T-helper 2 cell (primary cell): ENCODE results near the gene CD79B.
"Not testable (repeated sequence)": the region's sequence is repeated elsewhere in the genome, so short reads cannot be mapped to it uniquely, and the experiment has no call there.

ENCODE experiments used
- DNase-seq, 5 experiments: peaks; one replicate each; pipeline versions ENCODE4 v3.0.0 to v3.0.0-alpha.2; 2012 to 2022

The CD79B gene

DNA sequence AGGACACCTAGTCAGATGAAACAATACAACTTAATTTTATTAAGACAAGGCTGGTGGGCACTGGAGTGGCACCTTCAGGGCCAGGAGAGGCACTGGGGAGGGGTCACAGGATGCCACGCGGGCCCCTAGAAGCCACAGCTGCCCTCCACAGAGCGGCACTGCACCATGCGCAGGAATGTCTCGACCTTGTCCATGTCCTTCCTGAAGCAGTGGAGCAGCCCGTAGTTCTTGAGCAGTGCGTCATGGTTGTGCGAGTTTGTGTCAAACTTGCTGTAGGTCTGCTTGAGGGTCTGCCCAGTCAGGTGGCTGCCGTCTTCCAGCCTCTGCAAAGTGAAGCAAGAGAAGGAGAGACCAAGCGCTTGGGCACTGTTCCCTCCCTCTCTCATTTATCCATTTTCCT lies 22.5 kb downstream of the CD79B start:
- not testable (repeated sequence) for DNase-seq

DNA sequence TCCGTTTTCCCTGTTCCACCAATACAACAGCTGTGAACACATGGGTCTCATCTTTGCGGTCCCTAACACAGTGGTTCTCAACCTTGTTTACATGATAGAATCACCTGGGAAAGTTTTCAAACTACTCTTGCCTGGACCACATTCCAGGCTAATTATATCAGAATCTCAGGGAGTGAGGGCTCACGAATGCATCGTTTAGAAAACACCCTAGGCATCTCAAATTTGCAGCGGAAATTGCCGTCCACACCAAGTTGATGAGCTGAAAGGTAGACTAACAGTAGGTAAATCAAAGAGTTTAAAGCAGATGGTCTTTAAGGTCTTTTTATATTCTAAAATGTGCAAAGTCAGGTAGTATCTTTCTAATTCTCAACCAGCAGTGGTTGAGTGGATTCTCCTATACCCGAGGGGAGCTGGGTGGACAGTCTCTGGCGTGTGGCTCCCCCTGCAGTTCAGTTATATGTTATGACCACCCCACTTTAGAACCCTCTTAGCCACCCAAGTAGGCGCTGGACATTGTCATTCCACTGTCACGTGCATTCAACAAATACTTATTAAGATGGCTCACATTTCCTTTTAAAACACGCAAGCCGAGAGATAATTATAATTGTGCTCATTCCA lies 24.9 kb downstream of the CD79B start:
- DNase-seq = not testable (repeated sequence)

DNA sequence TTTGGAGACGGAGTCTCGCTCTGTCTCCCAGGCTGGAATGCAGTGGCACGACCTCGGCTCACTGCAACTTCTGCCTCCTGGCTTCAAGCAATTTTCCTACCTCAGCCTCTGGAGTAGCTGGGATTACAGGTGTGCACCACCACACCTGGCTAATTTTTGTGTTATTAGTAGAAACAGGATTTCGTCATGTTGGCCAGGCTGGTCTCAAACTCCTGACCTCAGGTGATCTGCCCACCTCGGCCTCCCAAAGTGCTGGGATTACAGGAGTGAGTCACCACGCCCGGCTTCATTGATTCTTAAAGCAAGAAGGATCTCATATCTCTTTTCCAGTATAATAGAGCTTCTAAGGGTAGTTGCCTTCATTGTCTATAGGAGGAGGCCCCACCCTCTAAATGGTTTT lies 27.3 kb downstream of the CD79B start:
- DNase-seq = not testable (repeated sequence)

DNA sequence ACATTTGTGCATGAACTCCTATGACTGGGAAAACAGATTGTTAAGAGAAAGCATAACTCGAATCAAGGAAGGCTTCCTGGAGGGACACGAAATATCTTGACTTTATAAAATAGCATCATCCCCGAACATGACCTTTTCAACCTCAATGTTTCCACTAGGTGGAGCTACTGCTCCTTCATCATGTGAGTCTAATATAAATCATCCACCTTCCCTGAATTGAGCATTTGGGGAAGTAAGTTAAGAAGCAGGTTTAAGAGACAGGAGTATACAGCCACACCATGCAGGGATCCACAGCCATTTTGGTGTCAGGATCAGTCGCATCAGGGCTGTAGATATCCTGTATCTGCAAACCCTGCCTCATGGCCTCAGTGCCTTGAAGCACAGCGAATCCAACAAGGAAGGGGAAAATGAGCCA lies 28.3 kb downstream of the CD79B start:
- DNase-seq = peak in 1 of 5 experiments; percentile 22

DNA sequence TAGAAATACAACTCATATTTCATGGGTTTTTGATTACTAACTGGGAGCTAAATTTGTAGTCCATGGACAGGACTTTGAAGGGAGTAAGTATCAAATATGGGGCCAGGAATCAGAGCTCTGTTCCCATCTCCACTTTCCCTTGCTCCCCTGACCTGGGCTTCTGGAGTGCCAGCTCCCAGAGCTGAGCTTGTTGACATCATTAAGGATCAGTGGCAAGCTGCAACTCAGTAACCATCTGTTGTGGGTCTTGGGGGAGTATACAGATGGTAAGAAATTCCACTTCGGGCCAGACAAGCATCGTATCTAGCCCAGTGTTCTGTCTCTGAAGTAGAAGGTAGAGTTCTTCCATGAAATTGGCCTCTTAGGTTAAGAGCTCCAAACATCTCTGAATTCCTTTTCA lies 30.2 kb downstream of the CD79B start:
- not testable (repeated sequence) for DNase-seq

DNA sequence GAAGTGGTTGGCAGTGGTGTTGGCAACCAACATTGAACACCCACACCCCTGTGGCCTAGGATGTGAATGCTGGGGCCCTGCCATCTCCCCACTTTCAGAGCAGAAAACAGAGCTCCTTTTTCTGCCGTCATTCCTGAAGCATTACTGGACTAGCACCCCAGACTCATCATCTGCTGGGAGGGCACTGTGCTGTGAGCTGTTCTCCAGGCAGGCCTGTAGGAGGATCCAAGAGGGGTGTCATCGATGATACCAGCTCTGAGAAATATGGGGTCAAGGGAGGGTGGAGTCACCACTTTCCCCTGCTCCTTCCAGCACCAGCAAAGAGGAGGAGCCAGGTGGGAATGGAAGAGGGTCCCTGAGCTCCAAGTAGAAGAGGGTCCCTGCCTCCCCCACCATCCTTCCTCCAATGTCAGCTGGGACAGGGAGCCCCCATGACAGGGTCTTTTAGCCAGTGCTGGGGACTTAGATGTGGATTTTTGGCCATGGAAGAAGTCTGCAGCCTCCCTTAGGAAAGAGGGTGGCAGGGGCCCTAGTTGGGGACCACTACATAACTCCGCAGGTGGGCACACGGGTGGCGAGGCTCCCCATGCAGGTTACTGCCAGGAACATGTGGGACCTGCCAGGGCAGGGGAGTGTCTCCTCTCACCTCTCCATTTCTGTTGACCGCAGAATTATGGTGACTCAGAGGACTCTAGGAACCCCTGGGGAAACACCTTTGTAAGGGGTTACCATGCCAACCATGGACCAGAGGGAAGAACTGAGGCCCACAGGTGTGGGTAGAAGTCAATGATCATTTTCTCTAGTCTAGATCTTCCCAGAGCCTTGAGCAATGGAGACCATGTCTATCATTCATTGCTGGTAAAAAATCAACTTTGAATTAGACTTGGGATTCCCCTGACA lies 33.0 kb downstream of the CD79B start:
- peak in 2 of 5 experiments; percentile 32 to 41 for DNase-seq

DNA sequence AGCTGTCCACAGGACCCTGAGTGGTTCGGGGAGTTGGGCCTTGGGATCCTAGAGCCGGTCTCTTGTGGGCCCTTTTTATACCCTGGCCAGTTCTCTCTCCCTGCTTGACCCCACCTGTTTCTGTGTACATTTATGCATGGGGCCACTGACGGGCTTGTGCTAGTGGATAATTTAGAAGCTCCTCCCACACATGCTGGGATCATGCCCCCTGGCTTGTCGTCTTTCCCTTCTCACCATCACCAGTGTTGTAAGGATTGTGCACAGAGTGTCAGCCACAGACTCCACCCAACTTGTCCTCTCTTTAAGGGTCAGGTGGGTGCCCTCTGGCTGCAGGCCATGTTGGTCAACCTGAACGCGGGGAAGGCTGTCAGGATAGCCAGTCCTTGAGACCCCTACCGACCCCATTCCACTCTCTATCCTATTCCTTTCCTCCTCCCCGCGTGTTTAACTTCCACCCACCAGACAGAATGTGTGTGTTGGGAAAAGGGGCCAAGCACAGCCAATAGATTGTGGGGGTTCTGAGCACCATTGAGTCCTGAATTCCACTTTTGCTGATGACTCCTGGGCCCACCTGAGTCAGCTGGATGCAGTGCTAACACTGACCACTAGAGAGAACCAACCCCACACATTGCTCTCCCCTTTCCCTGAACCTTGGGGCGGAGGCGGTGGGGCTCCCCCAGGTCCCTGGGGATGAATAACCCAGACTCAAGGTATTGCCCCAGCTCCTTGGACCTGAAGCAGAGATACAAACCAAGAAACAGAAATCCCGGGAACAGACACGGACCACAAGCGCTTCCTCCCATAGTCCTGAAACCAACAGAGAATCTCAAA lies 35.4 kb downstream of the CD79B start, which contains the start of gene CSH1:
Gene CSH1, minus strand, starts transcription at position 51 of the 831 bp plus-strand sequence. CDS start 63 bp downstream, outside the sequence.
- DNase-seq = not testable (repeated sequence)

DNA sequence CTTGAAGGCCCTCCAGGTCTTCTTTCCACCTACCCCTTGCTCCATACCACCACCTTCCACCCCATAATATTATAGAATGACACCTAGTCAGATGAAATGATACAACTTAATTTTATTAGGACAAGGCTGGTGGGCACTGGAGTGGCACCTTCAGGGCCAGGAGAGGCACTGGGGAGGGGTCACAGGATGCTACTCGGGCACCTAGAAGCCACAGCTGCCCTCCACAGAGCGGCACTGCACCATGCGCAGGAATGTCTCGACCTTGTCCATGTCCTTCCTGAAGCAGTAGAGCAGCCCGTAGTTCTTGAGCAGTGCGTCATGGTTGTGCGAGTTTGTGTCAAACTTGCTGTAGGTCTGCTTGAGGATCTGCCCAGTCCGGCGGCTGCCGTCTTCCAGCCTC lies 37.3 kb downstream of the CD79B start:
- not testable (repeated sequence) for DNase-seq

DNA sequence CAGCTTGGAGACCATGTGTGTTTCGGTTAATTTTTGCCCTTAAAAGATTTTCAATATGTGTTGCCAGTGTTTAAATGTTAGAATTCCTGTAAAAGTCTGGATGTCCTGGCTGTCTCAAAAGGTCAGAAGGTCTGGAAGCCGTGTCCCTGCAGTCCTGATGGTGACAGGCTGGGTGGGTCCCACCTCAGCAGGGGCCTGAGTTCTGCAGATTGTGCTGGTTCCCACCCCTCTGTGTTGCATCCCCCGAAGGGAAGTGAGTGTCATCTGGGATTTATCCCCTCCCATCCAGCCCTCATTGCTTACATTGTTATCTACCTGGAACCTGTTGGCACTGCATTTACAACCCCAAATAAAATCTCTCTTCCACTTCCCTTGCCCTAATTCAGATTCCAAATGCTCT lies 38.1 kb downstream of the CD79B start:
- not testable (repeated sequence) for DNase-seq

DNA sequence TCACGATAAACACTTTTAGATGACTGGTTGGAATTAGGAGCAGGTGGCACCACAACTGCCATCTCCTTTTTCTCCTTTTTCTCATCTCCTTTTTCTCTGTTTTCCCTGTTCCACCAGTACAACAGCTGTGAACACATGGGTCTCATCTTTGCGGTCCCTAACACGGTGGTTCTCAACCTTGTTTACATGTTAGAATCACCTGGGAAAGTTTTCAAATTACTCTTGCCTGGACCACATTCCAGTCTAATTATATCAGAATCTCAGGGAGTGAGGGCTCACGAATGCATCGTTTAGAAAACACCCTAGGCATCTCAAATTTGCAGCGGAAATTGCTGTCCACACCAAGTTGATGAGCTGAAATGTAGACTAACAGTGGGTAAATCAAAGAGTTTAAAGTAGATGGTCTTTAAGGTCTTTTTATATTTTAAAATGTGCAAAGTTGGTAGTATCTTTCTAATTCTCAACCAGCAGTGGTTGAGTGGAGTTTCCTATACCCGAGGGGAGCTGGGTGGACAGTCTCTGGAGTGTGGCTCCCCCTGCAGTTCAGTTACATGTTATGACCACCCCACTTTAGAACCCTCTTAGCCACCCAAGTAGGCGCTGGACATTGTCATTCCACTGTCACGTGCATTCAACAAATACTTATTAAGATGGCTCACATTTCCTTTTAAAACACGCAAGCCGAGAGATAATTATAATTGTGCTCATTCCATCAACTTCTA lies 39.7 kb downstream of the CD79B start:
- DNase-seq = not testable (repeated sequence)

DNA sequence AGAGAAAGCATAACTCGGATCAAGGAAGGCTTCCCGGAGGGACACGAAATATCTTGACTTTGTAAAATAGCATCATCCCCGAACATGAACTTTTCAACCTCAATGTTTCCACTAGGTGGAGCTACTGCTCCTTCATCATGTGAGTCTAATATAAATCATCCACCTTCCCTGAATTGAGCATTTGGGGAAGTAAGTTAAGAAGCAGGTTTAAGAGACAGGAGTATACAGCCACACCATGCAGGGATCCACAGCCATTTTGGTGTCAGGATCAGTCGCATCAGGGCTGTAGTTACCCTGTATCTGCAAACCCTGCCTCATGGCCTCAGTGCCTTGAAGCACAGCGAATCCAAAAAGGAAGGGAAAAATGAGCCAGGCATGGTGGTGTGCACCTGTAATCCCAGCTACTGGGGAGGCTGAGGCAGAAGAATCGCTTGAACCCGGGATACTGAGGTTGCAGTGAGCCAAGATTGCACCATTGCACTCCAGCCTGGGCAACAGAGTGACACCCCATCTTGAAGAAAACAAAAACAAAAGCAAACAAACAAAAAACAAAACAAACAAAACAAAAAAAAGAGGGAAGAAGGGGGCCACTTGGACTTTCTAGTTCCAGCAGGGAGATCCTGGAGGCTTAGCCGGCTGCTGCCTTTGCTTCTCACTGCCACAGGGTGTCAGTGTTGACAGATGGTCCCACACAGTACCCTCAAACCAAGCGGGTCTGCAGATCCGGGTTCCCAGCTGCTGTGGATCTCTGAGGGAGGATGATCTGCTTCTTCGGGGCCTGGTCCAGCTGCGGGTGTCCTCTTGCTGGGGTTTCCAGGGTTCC lies 42.9 kb downstream of the CD79B start:
- DNase-seq = peak in 1 of 5 experiments; percentile 22

DNA sequence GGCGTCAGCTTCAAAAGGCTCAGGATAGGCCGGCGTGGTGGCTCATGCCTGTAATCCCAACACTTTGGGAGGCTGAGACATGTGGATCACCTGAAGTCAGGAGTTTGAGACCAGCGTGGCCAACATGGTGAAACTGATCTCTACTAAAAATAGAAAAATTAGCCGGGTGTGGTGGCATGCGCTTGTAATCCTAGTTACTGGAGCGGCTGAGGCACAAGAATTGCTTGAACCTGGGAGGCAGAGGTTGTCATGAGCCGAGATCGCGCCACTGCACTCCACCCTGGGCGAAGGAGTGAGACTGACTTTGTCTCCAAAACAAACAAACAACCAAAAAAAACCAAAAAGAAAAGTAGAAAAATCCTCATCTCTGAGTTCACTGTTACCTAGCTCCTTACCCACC lies 47.0 kb downstream of the CD79B start:
- not testable (repeated sequence) for DNase-seq

DNA sequence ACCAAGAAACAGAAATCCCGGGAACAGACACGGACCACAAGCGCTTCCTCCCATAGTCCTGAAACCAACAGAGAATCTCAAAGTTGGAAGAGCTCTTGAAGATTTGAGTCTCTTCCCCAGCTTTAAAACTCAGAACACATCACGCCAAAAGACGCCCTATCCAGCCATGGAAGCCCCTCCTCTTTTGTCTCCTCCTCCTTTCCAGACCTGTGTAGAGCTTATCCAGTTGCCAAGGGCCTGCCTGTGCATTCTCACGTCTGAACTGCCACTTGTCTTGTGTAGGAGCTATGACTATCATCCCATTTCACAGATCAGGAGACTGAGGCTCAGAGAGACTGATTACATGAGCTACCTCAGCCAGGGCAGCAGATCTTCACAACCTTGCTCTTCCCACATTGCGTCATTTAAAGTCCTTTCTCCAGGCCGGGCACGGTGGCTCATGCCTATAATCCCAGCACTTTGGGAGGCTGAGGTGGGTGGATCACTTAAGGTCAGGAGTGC lies 49.5 kb downstream of the CD79B start:
- not testable (repeated sequence) for DNase-seq

DNA sequence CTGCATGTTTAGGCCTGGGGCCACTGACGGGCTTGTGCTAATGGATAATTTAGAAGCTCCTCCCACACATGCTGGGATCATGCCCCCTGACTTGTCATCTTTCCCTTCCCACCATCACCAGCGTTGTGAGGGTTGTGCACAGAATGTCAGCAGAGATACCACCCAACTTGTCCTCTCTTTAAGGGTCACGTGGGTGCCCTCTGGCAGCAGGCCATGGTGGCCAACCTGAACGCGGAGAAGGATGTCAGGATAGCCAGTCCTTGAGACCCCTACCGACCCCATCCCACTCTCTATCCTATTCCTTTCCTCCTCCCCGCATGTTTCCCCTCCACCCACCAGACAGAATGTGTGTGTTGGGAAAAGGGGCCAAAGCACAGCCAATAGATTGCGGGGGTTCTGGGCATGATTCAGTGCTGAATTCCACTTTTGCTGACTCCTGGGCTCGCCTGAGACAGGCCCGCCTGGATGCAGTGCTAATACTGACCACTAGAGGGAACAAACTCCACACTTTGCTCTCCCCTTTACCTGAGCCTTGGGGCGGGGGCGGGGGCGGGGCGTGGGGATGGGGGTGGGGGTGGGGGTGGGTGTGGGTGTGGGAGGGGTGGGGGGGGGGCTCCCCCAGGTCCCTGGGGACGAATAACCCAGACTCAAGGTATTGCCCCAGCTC lies 50.1 kb downstream of the CD79B start, which contains the start of gene GH2:
Gene GH2, minus strand, starts transcription at position 10 of the 667 bp plus-strand sequence. CDS start 143 bp downstream, outside the sequence.
- DNase-seq = peak; percentile 12 to 51 (median 45)

DNA sequence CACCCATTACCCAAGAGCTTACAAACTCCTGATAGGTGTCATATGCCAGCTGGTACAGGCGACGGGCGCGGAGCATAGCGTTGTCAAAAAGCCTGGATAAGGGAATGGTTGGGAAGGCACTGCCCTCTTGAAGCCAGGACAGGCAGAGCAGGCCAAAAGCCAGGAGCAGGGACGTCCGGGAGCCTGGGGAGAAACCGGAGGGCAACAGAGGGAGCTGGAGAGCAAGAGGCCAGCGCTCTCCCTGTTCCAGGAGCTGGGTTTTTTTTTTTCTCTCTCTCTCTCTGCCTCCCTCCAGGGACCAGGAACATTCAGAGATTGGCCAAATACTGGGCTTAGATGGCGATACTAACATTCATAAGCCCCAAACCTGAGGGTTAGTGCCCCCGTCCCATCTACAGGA lies 50.8 kb downstream of the CD79B start:
- DNase-seq = not testable (repeated sequence)

DNA sequence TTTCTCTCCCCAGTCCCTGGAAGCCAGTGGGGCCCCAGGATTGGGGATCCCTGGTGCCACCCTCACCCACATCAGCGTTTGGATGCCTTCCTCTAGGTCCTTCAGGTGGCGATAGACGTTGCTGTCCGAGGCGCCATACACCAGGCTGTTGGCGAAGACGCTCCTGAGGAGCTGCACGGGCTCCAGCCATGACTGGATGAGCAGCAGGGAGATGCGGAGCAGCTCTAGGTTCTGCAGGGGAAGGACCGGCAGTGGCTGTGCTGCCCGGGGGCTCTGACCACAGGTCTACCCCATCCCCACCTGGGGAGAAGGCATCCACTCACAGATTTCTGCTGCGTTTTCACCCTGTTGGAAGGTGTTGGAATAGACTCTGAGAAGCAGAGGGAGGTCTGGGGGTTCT lies 51.4 kb downstream of the CD79B start:
- DNase-seq = no peak
